Measurements from ENCODE around the gene SNAPC4.

DNA sequence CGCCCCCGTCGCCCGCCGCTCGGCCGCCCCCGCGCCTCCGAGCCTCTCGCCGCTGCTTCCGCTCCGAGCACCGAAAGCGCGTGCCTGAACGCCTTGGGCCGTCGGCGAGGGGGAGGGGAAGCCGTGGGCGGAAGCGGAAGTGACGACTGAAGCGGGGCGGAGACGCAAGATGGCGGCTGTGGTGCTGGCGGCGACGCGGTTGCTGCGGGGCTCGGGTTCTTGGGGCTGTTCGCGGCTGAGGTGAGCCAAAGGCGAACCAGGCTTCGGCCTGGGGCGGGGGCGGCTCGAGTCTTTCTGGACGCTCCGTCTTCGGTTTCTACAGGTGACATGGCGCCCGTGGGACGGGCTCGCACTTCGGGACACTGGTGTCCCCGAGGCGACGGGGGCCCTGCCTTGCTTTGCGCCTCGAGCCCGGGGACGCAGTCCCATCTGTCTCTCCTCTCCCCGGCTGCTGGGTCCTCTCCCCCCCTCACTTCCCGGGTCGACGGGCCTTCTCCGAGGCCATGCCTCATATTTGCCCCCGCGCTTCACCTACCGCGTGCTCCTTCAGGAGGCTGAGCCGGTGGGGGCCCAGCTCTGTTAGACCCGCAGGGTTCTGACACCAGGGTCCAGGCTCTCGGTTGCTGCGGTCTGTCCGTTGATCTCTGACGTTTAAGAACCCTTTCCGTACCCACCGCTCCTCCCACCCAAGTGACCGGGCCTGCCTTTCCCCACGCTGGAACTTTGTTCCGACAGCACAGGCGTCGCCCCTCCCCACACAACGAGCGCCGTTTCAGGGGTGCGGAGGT lies 10.7 kb upstream of the SNAPC4 start, which contains the start of the genes ENTR1 and PMPCA:
- TF ChIP-seq, protein P1, sequence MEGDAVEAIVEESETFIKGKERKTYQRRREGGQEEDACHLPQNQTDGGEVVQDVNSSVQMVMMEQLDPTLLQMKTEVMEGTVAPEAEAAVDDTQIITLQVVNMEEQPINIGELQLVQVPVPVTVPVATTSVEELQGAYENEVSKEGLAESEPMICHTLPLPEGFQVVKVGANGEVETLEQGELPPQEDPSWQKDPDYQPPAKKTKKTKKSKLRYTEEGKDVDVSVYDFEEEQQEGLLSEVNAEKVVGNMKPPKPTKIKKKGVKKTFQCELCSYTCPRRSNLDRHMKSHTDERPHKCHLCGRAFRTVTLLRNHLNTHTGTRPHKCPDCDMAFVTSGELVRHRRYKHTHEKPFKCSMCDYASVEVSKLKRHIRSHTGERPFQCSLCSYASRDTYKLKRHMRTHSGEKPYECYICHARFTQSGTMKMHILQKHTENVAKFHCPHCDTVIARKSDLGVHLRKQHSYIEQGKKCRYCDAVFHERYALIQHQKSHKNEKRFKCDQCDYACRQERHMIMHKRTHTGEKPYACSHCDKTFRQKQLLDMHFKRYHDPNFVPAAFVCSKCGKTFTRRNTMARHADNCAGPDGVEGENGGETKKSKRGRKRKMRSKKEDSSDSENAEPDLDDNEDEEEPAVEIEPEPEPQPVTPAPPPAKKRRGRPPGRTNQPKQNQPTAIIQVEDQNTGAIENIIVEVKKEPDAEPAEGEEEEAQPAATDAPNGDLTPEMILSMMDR (IDR thresholded peaks at IDR 0.05), result no peak
- TF ChIP-seq POLR2A (IDR thresholded peaks at IDR 0.05), result peak in 1 of 2 donors; percentile 79
